LHCN-M2 (cell line): Measurements from ENCODE around the gene PBX4. TPM values are rescaled to one million over a fixed set of nuclear protein-coding genes. Genes with fewer than 3 reads are reported as not detected.
"Not testable (repeated sequence)": the region's sequence is repeated elsewhere in the genome, so short reads cannot be mapped to it uniquely, and the experiment has no call there.

Experiments used
- DNase-seq: peaks from one replicate; pipeline ENCODE4 v3.0.0-alpha.2; 2012; ENCODE audit warnings: low read depth
- polyA plus RNA-seq: library from polyadenylated mRNA; unstranded; fragments of >200 nt; gene quantifications from one replicate; pipeline ENCODE4 v1.2.1, GENCODE V29; 2012; ENCODE audit warnings: missing spikeins
- total RNA-seq: library from RNA; depleted of rRNA; stranded (reverse); fragments of >200 nt; gene quantifications from 2 replicates; pipeline ENCODE4 v1.2.3, GENCODE V29; 2014; rRNA removed

The PBX4 gene, protein sequence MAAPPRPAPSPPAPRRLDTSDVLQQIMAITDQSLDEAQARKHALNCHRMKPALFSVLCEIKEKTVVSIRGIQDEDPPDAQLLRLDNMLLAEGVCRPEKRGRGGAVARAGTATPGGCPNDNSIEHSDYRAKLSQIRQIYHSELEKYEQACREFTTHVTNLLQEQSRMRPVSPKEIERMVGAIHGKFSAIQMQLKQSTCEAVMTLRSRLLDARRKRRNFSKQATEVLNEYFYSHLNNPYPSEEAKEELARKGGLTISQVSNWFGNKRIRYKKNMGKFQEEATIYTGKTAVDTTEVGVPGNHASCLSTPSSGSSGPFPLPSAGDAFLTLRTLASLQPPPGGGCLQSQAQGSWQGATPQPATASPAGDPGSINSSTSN
- total RNA-seq = 0.69 and 1.1 TPM in 2 replicates
- 1.5 TPM for polyA plus RNA-seq

DNA sequence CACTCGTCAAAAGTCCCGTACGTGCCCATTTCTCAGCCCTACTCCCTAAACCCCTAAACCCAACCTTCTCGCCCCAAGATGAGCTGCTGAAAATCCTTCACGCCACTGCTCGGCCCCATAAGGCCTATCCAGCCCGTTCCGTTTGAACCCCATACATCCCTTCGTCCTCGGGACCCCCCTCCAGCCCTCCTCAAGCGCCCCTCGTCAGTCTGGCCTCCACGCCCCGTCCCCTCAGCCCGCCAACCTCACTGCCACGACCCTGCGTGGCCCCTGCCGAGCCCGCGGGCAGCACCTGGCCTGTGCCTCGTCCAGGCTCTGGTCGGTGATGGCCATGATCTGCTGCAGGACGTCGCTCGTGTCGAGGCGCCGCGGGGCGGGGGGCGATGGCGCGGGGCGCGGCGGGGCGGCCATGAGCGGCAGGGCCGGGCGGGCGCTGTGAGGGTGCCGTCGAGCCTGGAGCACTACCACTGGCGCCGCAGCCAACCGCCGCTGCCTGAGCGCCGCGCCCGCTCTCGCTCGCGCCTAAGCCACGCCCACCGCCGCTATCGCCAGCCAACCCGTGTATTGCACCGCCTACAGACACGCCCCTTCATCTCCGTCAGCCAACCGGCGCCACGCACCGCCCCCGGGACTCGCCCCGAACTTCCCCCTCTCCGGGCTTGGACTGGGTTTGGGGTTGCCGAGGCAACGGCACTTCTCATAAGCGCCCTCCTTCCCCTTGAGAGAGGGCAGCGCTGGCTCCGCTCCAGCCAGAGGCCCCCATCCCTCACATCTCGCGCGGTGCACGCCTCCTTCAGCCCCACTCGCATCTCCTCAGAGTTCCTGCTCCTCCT is at the start of gene PBX4:
Gene PBX4 (minus strand): TSS at position 469 of the 833 bp plus-strand sequence. CDS start 58 bp downstream, at position 411.
- peak; percentile 74 for DNase-seq

DNA sequence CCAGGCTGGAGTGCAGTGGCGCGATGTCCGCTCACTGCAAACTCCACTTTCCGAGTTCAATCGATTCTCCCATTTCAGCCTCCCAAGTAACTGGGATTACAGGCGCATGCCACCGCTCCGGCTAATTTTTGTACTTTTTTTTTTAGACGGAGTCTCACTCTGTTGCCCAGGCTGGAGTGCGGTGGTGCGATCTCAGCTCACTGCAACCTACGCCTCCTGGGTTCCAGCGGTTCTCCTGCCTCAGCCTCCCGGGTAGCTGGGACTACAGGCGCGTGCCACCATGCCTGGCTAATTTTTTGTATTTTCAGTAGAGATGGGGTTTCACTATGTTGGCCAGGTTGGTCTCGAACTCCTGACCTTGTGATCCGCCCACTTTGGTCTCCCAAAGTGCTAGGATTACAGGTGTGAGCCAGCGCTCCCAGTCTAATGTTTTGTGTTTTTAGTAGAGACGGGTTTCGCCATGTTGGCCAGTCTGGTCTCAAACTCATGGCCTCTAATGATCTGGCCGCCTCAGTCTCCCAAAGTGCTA is 47.0 kb upstream of the PBX4 start:
- DNase-seq = not testable (repeated sequence)

DNA sequence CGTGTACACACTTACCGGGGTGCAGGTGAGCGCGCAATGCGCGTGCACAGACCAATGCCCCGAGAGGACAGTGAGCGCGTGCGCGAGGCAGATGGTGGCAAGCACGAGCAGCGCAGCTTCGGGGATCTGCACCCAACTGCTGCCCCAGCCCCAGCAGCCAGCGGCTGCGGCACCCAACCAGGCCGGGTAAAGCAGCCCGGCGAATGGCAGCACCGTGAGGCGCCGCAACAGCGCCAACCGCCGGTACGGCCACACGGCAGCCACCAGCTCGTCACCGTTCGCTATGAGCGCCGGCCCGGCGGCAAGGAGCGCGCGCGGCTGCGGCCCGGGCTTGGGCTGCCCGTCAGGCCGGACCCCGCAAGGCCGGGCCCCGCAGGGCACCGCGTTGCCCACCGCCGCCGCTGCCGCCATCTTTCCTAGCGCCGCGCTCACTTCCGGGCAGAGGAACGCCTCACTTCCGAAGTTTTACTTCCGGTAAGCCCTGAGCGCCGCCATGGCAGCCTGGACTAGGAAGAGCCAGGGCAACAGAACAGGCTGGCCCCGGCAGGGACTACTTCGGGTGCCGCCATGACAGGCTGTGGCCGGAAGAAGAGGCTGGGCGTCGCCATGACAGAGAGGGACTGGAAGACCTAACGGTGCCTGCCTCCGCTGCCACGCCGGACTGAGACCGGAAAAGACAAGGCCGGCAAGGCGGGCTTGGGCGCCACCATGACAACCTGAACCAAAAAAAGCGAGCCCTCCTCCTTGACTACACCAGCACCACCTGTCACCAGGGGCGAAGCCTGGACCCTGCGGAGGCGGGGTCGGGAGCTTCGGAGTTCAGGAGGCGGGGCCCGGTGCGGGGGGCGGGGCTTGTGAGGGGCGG is 45.0 kb upstream of the PBX4 start, which contains the start of gene ATP13A1:
Gene ATP13A1 (minus strand): TSS at position 421 of the 865 bp plus-strand sequence. CDS start 10 bp downstream, at position 411.
- peak; percentile 97 for DNase-seq

DNA sequence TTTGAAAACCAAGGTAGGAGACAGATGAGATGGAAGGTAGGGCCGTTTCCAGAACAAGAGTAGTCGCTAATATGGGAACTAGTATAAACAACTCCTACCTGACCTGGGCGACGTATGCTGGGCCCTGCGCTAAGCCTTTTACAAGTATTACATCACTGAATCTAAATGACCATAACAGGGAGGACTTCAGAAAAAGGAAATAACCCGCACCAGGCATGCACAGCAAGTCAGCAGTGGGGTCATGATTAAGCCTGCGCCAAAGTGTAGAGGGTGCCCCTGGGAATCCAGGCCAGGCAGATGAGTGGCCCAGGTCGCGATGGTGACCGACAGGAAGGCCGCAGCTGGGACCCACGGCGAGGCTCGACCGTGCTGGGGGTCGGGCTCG is 44.4 kb upstream of the PBX4 start:
- peak; percentile 39 for DNase-seq

DNA sequence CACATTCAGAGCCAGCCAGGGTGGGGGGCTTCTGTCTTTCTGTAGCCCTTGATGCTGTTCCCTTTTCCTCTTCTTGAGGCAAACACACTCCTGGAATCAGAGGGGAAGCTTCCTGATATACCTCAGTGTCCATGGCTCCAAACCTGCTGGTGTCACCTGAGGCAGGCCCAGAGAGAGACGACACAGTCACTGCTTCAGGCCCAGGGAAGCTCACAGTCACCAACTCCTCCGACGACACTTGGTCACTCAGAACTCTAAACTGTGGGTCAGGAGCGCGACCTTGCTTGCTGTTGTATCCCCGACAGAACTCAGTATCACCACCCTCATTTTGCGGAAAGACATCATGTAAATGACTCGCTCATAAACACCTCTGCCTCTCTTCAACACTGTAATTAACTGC is 43.9 kb upstream of the PBX4 start:
- no peak for DNase-seq

DNA sequence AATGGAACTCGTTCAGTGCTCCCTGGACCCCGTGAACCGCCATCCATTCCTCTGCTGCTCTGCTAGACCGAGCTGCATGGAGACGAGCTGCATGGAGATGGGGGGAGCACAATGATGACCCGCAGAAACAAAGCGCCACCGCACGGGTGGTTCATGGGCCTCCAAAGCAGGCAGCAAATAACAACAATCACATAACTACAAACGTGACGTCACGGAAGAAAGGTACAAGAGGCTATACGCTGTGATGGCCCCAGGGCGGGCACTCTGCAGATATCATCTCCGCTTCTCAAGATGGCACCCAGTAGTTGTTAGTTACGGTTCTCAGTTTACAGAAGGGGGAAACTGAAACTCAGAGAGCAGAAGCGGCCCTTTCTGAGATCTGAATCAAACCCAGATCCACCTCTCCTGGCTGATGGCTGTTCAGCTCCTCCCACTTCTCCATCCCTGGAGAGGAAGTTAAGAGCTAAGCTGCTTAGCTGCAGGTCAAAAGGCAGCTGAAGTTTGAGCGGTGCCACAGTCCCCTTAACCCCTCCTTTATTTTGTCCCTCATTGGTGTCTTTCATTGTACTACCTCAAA is 43.3 kb upstream of the PBX4 start:
- DNase-seq = no peak

DNA sequence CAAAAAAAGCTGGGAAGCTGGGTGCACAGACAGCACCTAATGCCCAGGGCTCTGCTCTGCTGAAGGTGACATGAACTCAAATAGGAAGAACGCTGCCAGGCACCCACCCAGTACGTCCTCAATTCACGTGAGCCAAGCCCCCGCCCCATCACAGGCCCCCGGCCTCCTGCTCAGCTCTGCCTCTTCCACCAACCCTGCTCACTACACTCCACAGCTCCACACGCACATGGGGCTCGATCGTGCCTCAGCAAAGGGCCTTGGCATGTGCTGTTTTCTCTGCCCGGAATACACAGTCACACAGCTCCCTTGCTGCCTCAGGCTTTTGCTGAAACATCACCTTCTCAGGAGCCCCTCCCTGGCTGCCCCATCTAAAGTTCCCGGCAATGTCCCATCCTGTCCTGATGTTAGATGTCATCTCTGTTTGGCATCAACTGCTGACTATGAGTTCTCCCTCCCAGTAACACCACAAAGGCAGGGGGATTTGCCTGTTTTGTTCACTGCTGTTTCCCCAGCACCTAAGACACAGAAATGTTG is 42.7 kb upstream of the PBX4 start:
- no peak for DNase-seq

DNA sequence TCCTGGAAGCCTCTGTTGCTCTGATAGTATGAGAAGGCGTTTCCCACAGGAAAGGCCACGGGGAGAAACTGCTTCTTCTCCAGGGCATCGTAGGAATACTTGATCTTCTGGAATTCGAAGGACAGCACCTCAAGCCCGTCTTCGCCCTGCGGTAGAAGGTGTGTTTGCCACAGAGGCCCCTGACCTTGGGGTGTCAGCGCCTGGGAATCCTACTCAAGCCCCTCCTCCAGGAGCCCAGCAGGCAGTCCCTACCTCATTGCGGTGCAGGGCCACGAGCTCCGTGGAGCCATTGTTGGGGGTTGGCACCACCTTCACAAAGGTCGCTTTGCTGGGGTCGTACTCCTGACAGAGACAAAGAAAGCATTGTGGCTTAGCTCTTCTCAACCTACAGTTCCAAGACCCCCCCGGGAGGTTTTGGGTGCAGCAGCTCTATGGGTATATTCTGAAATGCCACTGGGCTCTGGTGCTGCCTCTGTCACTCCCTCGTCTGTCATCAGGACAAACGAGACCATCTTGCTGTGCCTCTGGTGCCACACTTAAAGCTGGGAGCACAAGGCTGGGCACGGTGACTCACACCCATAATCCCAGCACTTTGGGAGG is 41.3 kb upstream of the PBX4 start:
- no peak for DNase-seq

DNA sequence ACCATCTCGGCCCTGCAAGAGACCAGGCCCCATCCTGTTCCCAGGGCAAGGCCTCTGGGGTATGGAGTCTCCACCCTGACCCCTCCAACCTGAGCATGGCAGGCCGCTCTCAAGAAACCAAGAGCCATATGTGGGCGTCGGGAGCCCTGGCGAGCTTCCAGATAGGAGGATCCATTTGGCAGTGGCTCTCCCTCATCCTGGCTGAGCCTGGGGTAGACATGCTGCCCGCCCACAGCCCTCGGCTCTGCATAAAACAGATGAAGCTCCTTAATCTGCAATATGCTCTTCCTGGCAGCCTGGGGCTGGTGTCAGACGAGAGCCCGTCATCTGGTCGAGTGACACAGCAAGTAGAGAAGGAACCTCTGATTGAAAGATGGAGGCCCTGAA is 38.9 kb upstream of the PBX4 start:
- no peak for DNase-seq

DNA sequence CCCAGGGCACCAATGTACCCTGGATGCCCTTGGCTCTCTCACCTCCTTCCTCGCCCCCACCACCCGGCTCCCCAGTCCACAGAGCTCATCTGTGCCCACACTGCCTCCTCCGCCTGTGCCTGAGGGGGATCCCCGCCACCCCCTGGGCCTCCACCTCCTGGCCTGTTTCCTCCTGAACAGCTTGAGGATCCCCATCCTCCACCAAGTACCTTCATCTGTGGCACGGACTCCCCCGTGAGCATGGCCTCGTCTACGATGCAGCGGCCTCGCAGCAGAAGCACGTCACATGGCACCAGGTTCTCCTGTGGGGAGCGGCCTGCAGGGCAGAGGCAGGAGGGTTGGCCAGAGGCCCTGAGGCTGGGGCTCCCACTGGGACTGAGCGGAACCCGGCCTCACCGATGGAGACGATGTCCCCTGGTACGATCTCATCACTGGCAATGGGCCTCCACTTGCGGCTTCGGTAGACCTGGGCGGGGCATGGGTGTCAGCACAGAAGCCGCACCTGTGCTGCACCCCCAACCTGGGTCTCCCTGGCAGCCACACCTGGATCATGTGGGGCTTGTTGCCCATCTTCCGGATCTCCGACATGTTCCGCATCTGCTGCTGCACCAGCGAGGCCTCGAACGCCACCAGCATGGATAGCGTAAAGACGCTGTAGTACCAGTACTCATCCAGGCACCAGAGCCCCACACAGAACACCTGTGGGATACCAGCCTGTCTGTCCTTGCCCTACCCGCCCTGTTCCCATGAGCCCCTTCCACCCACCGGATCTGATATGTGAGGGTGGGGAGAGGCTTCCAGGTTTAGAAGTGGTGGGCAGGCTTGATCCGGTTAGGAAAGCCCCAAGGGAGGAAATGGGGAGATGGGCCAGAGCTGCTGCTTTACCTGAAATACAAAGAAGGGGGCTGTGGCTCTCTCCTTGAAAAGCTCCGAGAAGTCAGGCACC is 38.2 kb upstream of the PBX4 start:
- DNase-seq = no peak

DNA sequence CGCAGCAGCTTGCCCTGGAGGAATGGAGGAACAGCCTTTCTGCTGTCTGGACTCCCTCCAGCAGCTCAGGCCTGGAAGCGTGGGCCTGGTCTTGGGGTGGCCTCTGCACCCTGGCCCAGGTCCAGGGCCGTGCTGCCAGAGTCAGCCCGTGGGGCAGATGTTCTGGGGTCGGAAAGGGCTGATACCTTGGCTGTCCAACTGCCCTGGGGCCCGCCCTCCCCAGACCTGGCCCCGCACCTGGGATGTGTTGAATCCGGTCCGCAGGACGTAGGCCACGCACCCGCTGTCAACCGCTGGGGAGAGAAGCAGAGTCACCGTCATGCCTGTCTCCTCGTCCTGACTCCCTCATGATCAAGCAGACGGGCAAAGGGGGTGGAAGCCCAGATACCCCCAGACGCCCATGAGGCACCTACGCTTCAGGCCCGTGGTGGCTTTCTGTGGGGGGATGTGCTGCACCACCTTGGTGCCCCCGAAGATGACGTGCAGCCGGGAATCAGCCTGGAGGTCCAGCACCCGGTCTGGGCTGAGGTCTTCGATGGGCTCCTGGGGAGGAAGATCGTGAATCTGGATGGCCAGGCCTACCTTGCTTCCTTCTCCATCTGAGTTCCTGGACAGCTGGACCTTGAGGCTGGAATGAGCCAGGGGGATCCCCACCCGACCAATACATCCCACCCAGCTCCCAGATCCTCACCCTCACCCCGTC is 37.3 kb upstream of the PBX4 start:
- DNase-seq = no peak

DNA sequence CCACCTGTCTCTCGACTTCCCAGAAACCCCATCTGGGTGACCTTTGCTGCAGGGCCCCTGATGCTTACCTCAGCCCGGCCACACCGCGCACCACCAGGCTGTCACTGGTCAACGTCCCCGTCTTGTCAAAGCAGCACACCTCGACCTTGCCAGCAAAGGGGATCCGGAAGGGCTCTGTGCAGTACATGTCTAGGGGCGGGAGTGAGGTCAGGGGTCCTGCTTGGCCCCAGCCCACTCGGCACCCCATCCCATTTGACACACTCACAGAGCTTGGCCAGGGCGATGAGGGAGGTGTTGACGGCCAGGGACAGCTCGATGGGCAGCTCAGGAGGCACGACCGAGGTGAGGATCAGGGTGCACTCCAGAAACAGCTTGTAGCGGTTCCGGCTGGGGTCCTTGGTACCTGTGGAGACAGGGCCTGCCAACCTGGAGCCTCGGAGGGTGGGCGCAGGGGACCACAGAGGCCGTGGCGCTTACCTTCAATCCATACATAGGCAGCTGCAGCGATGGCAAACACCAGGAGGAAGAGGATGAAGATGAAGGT is 36.6 kb upstream of the PBX4 start:
- DNase-seq = no peak

DNA sequence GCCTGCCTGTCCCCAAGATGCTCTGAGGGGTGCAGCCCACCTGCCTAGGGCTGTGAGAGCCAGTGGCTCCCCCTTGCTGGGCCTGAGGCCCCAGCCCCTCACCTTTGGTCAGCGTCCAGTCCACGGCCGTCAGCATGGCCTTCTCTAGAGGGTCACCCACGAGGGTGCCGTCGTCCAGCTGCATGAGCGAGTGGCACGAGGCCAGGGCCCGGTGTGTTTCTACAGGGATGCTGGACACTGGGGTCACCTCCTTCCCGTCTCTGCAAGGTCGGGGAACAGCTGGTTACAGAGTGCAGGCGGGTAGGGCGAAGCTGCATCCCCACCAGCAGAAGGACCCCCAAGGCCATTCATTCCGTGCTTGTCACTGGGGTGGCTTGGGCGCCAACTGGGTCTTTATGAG is 36.0 kb upstream of the PBX4 start:
- DNase-seq = no peak

DNA sequence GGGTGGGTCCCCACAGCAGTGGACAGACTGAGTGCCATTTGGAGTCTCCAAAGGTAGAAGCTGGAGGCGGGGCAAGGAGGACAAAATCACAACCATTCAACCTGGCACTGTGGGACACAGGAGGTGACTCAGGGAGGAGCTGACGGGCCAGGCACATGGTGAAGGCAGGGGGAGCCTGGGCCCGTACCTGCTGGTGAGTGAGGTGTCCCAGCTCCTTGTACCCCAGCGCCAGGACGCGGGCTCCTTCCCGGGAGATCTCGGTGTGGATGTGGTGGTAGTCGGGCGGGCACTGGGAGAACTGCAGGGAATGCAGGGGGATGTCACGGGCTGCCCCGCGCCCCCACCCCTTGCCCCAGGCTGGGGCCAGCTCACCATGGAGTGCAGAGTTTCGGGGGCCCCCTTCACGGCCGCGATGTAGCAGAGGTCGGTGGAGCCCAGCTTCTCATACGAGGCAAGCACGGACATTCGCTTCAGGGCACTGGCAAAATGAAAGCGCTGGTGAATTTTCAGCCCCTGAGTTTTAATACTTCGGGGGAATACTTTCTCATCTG is 35.2 kb upstream of the PBX4 start:
- DNase-seq = no peak

DNA sequence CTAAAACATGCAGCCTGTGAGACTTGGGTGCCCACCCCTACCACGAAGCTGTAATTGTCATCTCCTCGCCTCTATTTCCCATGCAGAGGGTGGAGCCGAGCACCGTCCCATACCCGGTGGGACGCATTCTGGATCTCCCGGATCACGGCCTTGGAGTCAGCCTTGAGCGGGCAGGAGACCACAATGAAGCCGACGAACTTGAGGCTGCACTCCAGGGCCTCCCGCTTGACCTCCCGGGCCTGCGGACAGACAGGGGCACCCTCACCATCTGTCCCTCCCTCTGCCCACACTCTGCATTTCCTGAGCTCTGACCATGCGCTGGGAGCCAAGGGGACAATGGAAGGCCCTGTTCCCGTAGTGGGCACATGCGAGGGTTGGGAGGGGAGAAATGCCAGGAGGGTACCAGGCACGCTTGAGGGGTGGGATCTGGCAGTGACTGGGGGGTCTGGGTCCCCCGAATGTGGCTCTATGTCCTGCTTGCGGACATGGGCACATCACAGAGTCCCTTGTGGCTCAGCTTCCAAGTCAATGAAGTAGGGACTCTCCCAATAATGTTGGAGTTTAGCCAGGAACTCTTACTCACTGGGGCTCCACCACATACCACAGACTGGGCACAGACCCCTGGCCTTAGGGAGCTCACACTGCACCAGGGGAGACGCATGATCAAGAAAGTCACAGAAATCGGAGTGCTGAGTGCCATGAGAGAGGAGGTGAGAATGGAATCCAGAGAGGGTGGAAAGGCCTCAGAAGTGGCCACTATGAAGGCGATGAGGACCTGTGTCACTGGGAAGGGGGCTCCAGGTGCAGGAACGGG is 34.2 kb upstream of the PBX4 start:
- no peak for DNase-seq

DNA sequence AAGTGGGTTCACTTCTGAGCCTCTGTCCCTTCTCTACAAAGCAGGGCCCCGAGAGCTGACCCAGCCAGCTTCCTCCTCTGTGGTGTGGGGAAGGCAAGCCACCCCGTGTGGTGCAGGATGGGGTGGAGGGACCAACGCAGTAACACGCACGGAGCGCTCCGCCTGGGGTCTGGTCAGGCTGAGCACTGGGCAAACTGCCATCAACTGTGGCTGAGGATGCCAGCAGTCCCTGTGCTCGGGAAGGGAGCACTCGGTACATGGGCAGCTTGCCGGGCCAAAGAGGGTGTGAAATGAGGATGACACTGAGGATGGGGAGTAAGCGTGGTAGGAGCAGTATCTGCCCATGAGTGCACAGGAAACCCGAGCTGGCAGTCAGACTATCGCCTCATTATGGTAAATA is 32.6 kb upstream of the PBX4 start:
- no peak for DNase-seq

DNA sequence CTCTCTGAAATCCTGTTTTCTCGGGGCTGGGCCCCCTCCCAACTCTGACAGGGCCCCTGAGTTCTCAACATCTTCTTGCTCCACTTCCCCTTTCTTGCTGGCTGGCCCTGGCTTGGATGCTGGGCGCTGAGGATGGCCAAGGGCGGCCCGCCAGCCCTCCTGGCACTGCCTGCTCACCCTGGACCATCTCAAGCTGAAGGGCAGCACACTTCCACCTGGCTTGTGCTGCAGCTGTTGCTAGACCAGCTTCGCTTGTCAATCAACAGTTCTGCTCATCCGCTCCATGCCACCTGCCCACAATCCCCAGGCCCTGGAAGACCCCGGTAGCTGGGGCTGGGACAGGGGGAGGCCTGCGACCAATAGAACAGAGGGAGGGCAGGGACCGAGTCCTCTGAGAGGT is 31.8 kb upstream of the PBX4 start:
- DNase-seq = no peak
